Ovary (tissue), 9 donors: Measurements from ENCODE around the gene FBXO30. TPM values are rescaled to one million over a fixed set of nuclear protein-coding genes. Genes with fewer than 3 reads are reported as not detected.

Experiments used
- DNase-seq, 5 donors: peaks; one replicate each; pipeline ENCODE4 v3.0.0-alpha.2; 2019 to 2020
- H3K27ac ChIP-seq, 2 donors: fragments of 200-600 bp; one replicate each; pipeline versions ENCODE4 v1.5.1 to v1.8.0; 2019 to 2022
- H3K27me3 ChIP-seq: fragments of 200-600 bp; one replicate; pipeline ENCODE4 v1.8.0; 2022
- H3K36me3 ChIP-seq: fragments of 200-600 bp; sonication (generic); one replicate; pipeline ENCODE4 v1.5.1; 2019
- H3K4me1 ChIP-seq: one replicate; pipeline ENCODE4 v1.8.1; 2013; ENCODE audit warnings: mild to moderate bottlenecking, moderate library complexity; ENCODE audit not compliant: insufficient read depth
- H3K4me3 ChIP-seq: fragments of 200-600 bp; sonication (generic); one replicate; pipeline ENCODE4 v1.5.1; 2017
- H3K9me3 ChIP-seq, 2 donors: fragments of 200-600 bp in 1 of 2; sonication (generic) in 1 of 2; one replicate each; pipeline versions ENCODE4 v1.5.1 to v1.8.1; 2013 to 2019; ENCODE audit warnings: mild to moderate bottlenecking in 1 of 2, moderate library complexity in 1 of 2
- CTCF ChIP-seq, 3 donors: fragments of 450-650 bp in 2 of 3; fragments of 200-600 bp in 1 of 3; IDR thresholded peaks; one replicate each; pipeline versions ENCODE4 v1.5.1 to v1.8.0; 2016 to 2022; ENCODE audit warnings: antibody characterized with exemption in 3 of 3, mild to moderate bottlenecking in 1 of 3
- EP300 ChIP-seq: sonication (generic); formaldehyde crosslinking; IDR thresholded peaks from one replicate; pipeline ENCODE4 v1.6.1; 2017; ENCODE audit warnings: antibody characterized with exemption
- POLR2A ChIP-seq: fragments of 450-650 bp; IDR thresholded peaks from one replicate; pipeline ENCODE4 v1.6.1; 2017; ENCODE audit warnings: antibody characterized with exemption, mild to moderate bottlenecking, moderate library complexity
- WGBS, 3 donors: extraction: QIAGEN DNeasy Blood & Tissue Kit in 1 of 3; methylation state at CpG; one replicate each; pipeline versions ENCODE4 v1.1.5 to v1.1.7; 2013 to 2017; 5-methylcytosine and 5-hydroxymethylcytosine counted together
- intact Hi-C, 4 donors: fragments of 100-400 bp; cut with DNase I; formaldehyde crosslinking; loops; one replicate each; pipeline versions ENCODE4 v1.11.0 to v1.15.1; 2022 to 2023
- polyA plus RNA-seq, 2 donors: library from polyadenylated mRNA; stranded (reverse); fragments of 200-250 nt in 1 of 2; fragments of 350-450 nt in 1 of 2; fragmentation: Illumina TruSeq in 1 of 2; extraction: RNeasy Lipid Tissue Mini Kit (QIAGEN cat#74804) in 1 of 2; gene quantifications; one replicate each; pipeline ENCODE4 v1.2.3, GENCODE V29; 2013 to 2014
- total RNA-seq, 7 donors: library from RNA; depleted of rRNA in 2 of 7; stranded (reverse); fragments of >200 nt in 2 of 7; fragmentation: NEBNext Ultra II Directional in 3 of 7; extraction: Animal tissue kit (Norgen Biotek cat#: 25700) in 3 of 7; gene quantifications; one replicate each; pipeline versions ENCODE4 v1.1.0 to v1.2.4, GENCODE V29; 2016 to 2023
- donor health status: DM: no; HTN: no; CAD: no; lungs with moderate emphysema.
- donor health status: DM: no; HTN: no; CAD: no.
- donor health status: Bipolar disorder and iron deficiency.
- donor health status: DM: yes; HTN: yes; CAD: no.
- donor health status: DM: no; HTN: no; CAD: no.
- donor health status: DM: yes; HTN: yes; CAD: no.

Gene FBXO30
- total and polyA plus RNA-seq, 9 donors = 5.6 to 13.5 (median 9.6) TPM

GRCh38 chr6:145829950-145830349 is 15.4 kb upstream of the FBXO30 start:
- no peak for DNase-seq
- no peaks in the 10 kb centered on the region for H3K27me3 ChIP-seq
- no peaks in the 10 kb centered on the region for H3K4me1 ChIP-seq
- no peaks in the 10 kb centered on the region for H3K36me3 ChIP-seq
- no peak for TF ChIP-seq CTCF (IDR thresholded peaks at IDR 0.05)
- no peak for TF ChIP-seq EP300
- TF ChIP-seq POLR2A = no peak
- no peak overlapping the region for H3K4me3 ChIP-seq
- 49 to 53% (median 52%) methylated on average over 2 of the region's 2 CpGs for WGBS, 3 donors
- H3K9me3 ChIP-seq = no peaks in the 10 kb centered on the region
- no peak overlapping the region for H3K27ac ChIP-seq
- intact Hi-C loops = no loop called here

GRCh38 chr6:145829102-145829501 is 14.5 kb upstream of the FBXO30 start:
- H3K27me3 ChIP-seq = no peaks in the 10 kb centered on the region
- intact Hi-C loops = no loop called here

GRCh38 chr6:145824344-145824743 is 9.7 kb upstream of the FBXO30 start:
- H3K4me3 ChIP-seq = no peak overlapping the region
- WGBS, 3 donors = 95 to 97% (median 96%) methylated on average over 3 of the region's 3 CpGs
- no peaks in the 10 kb centered on the region for H3K9me3 ChIP-seq
- H3K4me1 ChIP-seq = no peaks in the 10 kb centered on the region
- H3K36me3 ChIP-seq = no peaks in the 10 kb centered on the region
- TF ChIP-seq CTCF (IDR thresholded peaks at IDR 0.05) = no peak
- no peak for TF ChIP-seq EP300
- no peak for TF ChIP-seq POLR2A
- intact Hi-C loops = no loop called here
- no peaks in the 10 kb centered on the region for H3K27me3 ChIP-seq
- DNase-seq = no peak
- H3K27ac ChIP-seq = no peak overlapping the region

More at GRCh38 chr6:145829102-145829501, 14.5 kb upstream of the FBXO30 start:
- DNase-seq = no peak
- Histone ChIP-seq H3K36me3 (no peaks in the 10 kb centered on the region), H3K4me3 (no peak overlapping the region), H3K4me1 (no peaks in the 10 kb centered on the region), H3K9me3 (no peaks in the 10 kb centered on the region), H3K27ac (no peak overlapping the region)
- WGBS, 3 donors = 72 to 83% (median 76%) methylated on average over 2 of the region's 2 CpGs
- no peak for TF ChIP-seq CTCF (IDR thresholded peaks at IDR 0.05)
- TF ChIP-seq POLR2A = no peak
- no peak for TF ChIP-seq EP300

GRCh38 chr6:145823328-145823944 is 8.8 kb upstream of the FBXO30 start:
- intact Hi-C loops = no loop called here
- Histone ChIP-seq H3K27ac (no peak overlapping the region), H3K36me3 (no peaks in the 10 kb centered on the region), H3K9me3 (no peaks in the 10 kb centered on the region), H3K4me1 (no peaks in the 10 kb centered on the region), H3K27me3 (no peaks in the 10 kb centered on the region), H3K4me3 (no peak overlapping the region)
- no peak for DNase-seq
- no peak for TF ChIP-seq EP300
- no peak for TF ChIP-seq POLR2A
- no peak for TF ChIP-seq CTCF (IDR thresholded peaks at IDR 0.05)
- 50 to 66% (median 65%) methylated on average over 1 of the region's 1 CpG for WGBS, 3 donors
